Activated gamma-delta T cell treated with Interleukin-2 at 50 U/mL for 16 hours (primary cell): ENCODE measurements around the gene CCDC50.

Experiments
- DNase-seq: peaks from one replicate; pipeline ENCODE4 v3.0.0-alpha.2; 2020

CCDC50 gene

DNA sequence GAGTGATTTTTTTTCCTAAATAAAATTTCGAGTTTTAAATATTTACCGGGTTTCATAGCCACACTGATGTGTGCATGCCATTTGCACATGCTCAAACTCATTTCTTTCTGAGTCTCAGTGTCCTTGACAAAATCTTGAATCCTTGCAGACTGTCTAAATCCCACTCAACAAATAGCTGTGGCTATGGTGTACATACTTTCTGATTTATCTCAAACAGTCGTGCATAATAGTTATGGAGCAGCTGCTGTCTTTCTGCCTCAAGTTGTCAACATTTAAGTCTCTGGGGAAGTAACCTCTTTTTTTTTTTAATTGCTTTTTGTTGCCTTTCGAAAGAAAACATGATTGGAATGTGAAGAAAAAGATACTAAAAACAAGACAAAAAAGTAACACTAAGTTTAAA, 53.9 kb downstream of the CCDC50 start:
- no peak for DNase-seq

DNA sequence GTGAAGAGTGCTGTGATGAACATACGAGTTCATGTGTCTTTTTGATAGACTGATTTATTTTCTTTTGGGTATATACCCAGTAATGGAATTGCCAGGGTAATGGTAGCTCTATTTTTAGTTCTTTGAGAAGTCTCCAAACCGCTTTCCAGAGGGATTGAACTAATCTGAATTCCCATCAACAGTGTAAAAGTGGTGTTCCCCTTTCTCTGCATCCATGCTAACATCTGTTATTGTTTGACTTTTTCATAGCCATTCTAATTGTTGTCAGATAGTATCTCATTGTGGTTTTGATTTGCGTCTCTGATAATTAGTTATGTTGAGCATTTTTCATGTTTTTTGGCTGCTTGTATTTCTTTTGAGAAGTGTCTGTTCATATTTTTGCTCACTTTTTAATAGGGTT, 55.9 kb downstream of the CCDC50 start:
- DNase-seq: no peak

DNA sequence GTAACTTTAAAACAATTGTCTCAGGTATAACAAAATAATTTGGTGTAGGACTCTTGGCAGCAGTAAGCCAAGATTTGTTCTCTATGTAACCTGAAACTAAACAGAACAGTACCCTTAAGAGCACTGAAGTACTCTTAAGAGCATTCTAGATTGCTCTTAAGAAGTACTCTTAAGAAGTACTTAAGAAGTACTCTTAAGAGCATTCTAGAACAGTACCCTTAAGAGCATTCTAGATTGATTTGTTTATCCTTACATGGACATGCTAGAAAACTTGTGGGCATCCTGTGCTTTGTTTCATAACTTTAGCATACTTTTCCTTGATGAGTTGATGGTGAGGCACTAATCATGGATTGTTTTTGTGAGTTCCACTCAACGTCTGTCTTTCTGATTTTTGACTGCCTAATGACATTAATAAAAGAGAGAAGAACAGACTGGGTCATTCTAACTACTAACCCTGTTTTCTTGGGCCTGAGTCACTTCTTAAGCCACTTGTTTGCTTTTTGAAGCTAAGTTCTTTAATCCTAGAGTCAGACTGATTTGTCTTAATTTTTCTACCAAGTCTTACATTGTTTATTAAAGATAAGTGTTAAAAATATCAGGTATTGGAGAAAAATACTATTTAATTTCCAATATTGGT, 58.4 kb downstream of the CCDC50 start:
- no peak for DNase-seq

DNA sequence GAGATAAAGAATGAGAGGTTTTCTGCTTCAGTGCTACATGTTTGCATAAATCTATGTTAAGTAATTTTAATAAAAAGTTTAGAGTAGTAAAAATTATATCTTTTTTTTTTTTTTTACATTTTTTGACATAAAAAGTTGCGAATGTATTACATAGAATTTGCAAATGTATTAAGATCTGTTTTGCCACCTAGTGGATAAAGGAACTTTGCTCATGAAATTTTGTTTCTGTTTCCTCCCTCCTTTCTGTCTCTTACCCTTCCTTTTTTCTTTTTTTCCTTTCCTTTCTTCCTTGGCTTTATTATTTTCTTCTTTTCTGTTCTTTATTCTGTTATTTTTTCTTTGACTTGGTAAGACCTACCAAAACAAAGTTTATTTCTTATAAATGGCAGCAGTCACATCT, 59.6 kb downstream of the CCDC50 start:
- DNase-seq: no peak

DNA sequence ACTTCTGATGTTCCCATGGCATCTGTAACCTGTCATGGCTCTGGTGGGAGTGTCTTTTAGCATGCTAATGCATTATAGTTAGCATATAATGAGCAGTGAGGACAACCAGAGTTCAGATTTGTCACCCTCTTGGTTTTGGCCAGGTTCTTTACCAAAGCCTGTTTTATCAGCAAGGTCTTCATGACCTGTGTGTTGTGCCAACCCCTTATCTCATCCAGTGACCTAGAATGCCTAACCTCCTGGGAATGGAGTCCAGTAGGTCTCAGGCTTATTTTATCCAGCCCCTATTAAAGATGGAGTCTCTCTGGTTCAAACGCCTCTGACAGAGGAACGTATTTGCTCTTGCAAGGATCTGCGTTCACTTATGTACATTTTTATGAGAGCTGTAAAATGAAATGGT, 61.4 kb downstream of the CCDC50 start:
- DNase-seq: no peak

DNA sequence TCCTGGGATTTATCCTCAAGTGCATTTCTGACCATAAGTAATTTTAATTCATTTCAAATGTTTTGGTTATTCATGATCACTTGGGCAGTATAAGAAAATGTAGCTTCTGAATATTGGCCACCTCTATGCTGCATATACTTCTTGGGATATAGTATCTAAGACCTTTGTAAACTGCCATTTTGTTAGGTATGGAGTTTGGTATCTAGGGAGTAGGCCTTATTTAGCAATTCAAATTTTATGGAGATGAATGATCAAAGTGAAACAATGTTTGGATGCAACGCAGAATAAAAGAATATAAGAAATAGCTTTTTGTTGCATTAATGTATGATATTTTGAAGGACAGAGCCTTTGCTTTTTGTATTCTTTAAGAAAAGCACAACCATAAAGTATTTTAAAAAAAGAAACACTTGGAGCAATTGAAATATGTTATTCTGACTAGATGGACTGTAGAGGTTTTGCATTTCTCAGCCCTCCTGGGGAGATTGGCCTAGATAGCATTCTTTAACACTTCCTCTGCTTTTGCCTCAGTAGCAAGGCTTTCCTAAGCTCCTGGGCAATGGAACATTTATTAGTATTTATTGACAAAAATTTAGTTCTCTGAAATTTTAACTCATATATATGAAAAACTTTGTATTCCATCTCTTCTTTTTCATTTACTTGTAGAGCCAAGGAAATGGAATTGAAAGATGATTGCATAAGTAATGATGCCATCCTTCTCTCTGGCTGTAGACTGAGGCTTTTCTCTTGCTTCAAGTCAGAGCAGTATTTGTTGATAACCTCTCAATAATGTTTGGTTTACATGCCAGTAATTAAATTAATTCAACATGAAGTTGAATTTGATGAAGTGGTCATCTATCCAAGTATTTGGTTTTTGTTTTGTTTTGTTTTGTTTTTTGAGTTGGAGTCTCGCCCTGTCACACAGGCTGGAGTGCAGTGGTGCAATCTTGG, 62.9 kb downstream of the CCDC50 start:
- no peak for DNase-seq

DNA sequence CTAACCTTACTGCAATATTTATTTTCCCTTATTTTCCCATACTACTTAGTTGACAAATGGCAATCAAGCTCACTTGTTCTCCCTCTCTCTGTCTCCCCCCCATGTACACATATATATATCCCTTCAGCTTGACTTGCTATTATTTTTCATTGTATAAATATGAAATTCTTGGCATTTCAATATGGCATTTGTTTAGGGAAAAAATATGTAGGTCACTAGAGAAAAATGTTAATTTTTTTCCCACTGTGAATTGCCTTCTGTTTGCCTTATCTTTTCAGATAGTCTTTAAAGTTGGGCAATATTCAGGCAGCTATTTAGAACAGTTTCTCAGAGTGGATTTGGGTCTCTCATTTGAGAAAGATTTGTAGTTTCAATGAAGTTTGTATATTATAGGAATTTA, 64.0 kb downstream of the CCDC50 start:
- no peak for DNase-seq

DNA sequence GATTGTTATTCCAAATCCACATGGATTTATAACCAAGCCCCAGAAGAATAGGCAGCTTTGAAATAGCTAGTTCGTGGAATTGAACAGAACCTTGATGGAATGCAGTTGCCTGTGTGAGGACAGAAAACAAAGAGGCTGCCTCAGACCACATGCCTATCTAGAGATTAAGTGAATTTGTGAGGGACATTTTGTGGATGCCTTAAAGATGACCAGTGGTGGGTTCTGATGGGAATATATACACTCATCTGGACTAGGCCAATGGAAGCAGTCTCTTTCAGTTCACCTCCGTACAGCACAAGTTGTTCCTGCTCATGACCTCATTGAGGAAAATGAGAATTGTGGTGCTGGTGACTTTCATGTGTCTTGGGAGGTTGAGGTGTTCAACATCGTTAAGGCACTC, 68.6 kb downstream of the CCDC50 start:
- no peak for DNase-seq

DNA sequence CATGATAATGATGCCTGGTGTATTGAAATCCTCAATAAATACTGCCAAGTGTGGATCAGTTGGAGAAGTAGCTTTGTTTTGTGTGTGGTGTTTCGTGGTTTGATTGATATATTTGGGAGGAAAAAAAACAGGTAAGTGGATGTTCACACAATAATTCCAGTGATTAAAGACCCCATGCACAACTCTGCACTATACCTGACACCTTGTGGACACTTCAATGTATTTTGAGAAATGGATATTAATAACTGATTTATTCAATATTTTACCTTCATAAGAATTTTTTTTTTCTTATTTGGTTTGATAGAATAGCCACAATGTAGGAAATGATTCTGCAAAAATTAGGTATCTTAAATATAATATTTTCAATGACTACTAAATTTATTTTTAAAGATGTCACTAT, 69.4 kb downstream of the CCDC50 start:
- DNase-seq: no peak

DNA sequence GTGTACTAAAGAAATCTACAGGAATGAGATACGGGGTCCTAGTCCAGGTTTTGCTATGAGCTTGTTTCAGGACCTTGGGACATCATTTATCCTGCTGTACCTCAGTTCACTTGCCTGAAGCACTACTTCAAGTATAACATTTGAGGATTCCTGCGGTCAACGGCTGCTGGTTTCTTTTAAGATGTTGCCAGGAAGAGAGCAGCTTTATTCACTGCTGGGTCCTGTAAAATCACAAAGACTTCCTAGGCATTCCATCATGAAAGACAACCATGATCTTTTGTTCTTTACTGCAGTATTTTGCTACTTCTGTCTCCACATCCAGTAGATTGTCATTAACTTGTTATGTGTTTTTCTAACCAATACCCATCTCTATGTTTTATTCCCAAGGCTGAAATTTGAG, 70.7 kb downstream of the CCDC50 start:
- DNase-seq: no peak

DNA sequence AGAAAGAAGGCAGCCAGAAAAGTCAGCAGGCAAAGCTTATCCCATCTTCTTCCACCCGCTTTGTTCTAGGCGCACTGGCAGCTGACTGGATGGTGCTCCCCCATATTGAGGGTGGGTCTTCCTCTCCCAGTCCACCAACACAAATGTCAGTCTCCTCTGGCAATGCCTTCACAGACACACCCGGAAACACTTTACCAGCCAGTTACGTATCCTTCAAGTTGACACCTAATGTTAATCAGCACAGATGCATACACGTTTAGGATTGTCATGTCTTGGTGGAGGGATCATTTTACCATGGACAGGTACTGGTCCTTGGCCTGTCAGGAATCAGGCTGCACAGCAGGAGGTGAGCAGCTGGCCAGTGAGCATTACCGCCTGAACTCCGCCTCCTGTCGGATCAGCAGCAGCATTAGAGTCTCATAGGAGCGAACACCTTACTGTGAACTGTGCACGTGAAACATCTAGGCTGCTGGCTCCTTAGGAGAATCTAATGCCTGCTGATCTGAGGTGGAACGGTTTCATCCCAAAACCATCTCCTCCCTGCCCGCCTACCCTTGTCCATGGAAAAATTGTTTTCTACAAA, 72.7 kb downstream of the CCDC50 start:
- no peak for DNase-seq

DNA sequence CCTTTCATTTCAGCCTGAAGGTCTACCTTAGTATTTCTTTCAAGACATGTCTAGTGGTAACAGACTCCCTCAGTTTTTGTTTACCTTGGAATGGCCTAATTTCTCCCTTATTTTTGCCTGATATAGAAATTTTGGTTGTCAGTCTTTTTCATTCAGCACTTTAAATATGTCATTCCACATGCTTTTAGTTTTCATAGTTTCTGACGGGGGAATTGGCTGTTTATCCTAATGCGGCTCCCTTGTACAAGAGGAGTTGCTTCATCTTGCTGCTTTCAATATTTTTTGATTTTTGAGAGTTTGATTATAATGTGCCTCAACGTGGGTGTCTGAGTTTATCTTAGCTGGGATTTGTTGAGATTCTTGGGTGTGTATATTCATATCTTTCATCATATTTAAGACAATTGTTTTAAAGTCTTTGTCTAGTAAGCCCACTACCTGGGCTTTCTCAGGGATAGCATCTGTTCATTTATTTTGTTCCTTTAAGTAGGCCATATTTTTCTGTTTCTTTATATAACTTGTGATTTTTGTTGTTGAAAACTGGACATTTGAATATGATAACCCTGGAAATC, 80.7 kb downstream of the CCDC50 start:
- DNase-seq: no peak

DNA sequence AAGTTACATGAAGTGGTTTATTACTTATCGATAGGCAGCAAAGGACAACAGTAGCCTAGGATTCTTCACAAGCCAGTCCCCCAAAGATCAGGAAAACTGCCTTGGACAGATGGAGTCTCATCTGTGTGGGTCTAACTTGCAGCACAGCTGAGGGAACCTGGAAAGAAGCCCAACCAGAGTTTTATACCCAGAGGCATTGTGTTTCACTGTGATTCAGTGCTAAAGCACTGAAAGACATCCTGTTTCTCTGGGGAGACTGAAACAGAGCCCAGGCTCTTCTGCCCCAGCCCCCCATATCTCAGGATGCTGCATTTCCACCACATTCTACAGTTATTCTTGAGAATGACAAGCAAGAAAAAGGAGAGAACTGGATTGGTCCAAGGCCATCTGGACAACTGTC, 83.6 kb downstream of the CCDC50 start:
- DNase-seq: no peak

DNA sequence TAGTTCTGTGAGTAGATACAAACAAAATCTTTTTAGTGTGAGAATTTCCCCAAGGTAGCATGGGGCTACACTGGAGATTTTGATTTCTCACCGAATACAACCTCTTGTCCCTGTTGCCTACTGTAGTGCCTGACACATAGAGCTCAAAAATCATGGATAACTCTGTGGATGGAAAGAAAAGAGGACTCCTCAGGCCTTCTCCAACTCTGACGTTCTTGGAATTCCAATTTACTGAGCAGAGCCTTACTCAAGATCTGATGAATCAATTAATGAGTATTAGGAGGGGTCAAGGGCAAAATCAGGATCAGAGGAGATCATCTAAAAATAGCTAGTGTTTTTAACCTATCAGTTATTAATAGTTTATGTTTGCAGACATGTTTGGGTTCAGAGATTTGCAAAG, 85.1 kb downstream of the CCDC50 start:
- no peak for DNase-seq

DNA sequence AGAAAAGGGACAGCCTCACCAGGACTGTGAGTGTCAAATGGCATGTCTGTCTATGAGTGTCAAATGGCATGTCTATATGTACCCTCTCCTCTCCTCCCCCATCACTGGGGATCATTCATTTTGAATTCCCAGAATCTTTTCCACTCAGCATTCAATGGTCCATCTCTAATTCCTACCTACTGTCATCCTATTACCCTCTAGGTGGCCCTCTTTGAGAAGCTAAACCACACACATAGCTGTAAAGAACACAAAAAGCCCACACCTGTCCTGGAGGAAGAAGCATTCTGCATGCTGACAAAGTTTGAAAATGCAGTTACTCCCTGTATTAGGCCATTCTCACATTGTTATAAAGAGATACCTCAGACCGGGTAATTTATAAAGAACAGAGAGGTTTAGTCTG, 85.5 kb downstream of the CCDC50 start:
- DNase-seq: no peak

DNA sequence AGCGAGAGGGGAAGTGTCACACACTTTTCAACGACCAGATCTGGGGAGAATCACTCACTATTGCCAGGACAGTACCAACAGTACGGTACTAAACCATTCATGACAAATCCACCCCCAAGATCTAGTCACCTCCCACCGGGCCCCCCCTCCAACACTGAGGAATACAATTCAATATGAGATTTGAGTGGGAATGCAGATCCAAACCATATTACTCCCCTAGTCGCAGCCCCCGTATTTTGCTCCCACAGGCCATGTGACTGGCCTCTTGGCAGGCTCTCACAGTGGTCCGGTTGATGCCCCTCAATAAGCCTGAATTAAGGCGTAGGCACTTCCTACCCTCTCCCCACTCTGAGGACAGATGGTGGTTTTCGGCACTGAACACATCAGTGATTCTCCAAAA, 86.4 kb downstream of the CCDC50 start:
- no peak for DNase-seq

DNA sequence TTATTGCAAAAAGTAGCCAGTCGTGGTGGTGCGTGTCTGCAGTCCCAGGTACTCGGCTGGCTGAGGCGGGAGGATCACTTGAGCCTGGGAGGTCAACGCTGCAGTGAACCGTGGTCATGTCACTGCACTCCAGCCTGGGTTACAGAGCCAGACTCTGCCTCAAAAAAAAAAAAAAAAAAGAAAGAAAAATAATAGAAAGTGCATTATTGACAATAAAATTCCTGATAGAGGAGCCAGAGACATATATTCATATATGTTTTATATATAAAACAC, 88.2 kb downstream of the CCDC50 start:
- no peak for DNase-seq

DNA sequence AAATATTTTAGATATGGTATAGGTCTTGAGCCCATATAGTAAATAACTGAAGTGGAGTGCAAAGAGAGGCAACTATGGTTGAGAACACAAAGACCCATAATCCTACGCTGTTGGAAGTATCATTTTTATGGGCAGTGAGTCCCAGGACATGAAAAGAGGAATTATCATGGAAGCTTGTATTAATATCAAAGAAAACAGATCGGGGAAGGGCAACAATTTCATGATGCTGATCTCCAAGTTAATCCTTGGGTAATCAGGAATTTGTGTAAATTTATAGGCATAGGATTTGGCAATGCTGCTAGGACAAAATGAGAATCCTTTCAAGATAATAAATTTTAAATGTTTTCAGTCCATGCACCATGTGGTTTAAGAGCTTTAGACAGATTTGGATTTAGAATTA, 91.6 kb downstream of the CCDC50 start:
- DNase-seq: no peak

DNA sequence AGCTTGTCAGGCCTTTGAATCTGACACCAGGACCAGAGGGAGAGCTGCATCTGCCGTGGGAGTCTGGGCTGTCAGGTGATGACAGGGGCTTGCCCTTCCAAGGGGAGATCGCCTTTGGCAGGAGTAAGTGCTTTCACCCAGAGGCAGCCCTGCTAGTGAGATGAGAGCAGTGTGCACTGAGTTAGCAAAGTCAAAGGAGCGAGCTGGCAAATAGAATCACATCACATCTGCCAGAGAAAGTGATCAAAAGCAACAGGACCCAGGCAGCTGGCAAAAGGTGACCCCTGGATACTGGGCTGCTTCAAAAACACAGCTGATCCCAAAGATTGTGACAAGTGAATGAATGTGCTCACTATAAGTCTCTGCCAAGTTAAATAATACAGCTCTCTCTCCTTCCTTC, 95.7 kb downstream of the CCDC50 start:
- no peak for DNase-seq

DNA sequence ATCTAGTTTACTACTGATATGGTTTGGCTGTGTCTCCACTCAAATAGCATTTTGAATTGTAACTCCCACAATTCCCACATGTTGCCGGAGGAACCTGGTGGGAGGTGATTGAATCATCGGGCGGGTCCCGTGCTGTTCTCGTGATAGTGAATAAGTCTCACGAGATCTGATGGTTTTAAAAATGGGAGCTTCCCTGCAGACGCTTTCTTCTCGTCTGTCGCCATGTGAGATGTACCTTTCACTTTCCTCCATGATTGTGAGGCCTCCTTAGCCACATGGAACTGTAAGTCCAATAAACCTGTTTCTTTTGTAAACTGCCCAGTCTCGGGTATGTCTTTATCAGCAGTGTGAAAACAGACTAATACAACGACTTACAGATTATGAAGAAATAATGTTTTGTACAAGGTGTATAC, 96.1 kb downstream of the CCDC50 start:
- DNase-seq: no peak

DNA sequence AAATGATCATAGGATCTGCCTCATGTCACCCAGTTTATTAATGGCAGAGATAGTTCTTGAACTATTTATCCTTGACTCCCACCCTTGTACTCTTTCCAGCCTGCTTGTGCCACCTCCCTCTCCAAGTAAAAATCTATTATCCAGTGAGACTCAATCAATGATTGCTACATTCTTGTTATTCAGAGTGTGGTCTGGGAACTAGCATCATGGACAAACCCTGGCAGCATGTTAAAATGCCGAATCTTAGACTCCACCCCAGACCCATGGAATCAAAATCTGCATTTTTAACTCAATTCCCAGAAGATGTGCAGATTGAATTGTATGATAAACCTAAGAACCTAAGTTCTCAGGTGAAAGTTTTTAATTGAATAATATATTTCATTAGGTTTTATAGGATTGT, 97.1 kb downstream of the CCDC50 start:
- DNase-seq: no peak

DNA sequence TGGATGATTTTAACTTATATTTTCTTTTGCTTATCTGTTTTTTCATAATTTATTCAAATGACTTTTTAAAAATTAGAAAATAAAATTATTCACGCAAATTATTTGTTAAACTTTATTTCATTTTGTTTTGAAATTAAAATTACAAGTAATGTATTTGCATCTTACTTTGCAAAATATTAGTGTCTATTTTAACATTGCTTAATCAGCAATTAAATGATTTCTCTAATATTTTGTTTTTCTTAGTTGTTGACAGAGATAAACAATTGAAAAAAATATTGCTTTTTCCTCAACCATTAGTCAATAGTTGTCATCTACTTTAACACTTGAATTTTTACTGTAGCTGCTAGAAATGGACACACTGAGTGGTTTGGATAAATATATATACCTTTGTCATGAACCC, 99.0 kb downstream of the CCDC50 start:
- DNase-seq: no peak

DNA sequence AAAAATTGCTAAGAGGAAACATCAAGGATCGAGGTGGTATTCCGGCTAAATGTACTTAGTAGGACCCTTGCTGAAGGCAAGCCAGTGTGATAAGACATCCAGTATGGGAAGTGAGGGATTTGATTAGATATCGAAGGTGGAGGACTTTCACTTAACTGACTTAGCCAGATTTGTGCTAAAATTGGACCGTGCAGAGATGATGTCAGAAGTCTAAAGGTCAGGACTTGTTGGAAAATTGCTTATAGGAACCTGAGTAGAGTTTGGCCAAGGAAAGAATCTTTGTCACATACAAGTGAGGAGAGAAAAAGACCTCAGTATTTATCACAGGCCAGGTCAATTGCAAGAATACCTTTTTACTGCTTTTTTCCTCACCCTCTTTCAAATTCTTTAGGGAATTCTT, 100.9 kb downstream of the CCDC50 start:
- DNase-seq: no peak

DNA sequence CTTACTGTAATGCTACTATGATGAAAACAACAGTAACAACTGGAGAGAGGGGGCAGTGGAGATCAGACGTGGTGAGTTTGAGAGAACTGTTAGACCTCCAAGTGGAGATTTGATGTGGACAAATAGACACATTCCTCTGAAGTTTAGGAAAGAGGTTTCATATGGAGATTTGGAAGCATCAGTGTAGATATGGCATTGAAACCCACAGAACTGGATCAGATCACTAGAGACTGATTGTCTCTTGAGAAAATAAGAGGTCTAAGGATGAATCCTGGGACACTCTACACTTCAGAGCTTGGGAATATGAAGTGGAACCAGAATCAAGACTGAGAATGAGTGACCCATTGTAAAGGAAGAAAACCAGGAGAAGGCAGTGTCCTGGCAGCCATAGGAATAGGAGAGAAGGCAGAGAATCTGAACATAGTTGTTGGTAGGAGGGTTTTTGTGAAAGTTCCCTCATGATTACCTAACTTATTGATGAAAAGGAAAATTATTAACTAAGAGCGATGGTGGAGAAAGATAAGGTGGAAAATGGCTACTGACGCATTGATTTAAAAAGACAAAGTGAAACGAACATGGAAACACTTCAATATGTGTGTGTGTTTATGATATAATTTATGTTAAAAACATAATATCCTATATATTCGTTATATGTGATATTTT, 102.1 kb downstream of the CCDC50 start:
- no peak for DNase-seq
